Stimulated activated CD4-positive, alpha-beta T cell treated with anti-CD3 and anti-CD28 coated beads, Interleukin-1b, Interleukin-23, amount 100 ng/mL, for 4 hours (primary cell): ENCODE data around the gene CR1.
"Not testable (repeated sequence)": the region's sequence is repeated elsewhere in the genome, so short reads cannot be mapped to it uniquely, and the experiment has no call there.

Experiments
- DNase-seq, 2 donors: peaks; one replicate each; pipeline ENCODE4 v3.0.0-alpha.2; 2020; ENCODE audit warnings: low read depth in 2 of 2

Gene CR1

GRCh38 chr1:207672522-207673130 is 176.7 kb downstream of the CR1 start:
- no peak for DNase-seq

DNA sequence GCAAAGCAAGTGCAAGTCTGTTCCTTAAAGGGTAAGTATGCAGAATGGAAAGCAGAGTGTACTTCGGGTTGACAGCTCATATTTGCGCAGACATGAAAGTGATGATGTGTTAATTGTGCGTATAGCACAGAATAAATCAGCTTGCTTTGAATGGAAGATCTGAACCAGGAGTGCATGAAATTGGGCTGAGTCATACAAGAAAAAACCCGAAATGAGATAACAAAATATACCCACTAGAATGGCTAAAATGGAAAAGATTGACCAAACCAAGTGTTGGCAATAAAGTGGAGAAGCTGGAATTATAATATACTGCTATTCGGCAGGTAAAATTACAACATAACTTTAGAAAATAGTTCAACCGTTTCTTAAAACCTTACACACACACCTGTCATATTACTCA is 177.4 kb downstream of the CR1 start:
- DNase-seq, result no peak

- no peak for DNase-seq
Measured at GRCh38 chr1:207676153-207676552, 180.2 kb downstream of the CR1 start.

DNA sequence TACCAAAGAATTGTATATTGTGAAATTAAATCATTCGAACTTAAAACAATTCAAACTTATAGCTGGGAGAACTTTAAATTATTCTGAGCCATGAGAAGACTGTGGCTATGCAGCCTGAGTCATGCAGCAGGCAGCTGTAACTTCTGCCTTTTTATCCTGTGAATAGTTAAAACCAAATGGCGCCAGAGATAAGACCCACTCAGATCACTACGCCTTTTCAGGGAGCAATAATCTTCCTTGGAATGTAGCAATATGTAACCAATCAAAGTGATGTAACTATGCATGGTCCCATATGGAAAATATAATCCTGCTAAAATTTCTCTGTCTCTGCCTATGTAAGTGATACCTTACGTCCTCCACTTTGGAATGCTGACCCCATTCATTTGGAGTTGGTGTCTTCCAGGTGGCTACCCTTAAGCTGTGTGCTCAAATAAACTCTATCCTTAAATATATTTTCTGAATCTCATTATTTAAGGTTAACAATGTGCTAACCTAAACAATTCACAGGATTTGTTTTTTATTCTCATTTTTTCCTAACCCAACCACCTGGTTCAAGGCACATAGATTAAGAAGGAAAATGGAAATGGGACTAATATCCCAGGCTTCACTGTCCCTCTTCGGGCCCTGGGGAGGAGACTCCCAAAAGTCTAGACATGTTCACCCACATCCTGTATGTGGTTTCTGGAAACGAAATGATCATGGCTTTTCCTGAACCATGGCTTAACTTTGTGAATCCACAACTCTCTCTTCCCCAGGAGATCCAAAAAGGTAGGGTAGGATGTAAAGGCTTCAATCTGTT is 184.8 kb downstream of the CR1 start:
- not testable (repeated sequence) for DNase-seq

- not testable (repeated sequence) for DNase-seq
Measured at GRCh38 chr1:207682872-207683434, 187.0 kb downstream of the CR1 start.

GRCh38 chr1:207690551-207690950 is 194.6 kb downstream of the CR1 start:
- not testable (repeated sequence) for DNase-seq

DNA sequence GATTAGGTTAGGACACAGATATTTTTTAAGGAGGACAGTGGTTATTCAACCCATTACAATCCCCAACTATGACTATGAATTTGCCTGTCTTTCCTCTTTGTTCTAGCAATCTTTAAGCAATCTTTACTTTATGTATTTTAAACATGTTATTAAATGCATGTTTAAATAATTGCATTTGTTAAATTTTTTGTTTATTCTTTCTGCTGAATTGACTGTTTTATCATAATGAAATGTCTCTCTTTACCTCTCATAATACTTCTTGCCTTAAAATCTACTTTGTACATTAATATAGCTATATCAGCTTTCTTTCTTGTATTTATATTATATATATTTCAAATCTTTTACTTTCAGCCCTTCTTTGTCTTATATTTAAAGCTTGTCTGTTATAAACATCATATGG is 195.1 kb downstream of the CR1 start:
- DNase-seq, result no peak
